ENCODE data around the gene C3orf52.

Gene C3orf52

DNA sequence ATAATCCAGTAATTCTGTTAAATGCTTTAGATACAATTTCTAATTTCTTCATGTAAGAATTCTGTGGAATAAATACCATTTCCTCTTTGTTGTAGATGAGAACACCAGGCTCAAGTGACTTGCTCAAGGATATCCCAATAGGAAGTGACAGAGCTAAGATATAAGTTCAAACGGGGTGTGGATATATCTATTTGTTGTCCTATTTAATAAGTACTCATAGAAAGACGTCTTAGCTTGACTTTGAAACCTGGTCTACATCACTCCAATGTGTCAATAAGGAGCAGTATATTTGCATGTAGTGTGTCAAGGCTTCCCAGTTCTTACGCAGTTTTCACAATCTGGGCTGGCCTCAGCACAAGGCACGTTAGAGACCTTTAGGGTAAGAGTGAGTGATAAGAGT, 51.6 kb downstream of the C3orf52 start:
- no peak for DNase-seq

DNA sequence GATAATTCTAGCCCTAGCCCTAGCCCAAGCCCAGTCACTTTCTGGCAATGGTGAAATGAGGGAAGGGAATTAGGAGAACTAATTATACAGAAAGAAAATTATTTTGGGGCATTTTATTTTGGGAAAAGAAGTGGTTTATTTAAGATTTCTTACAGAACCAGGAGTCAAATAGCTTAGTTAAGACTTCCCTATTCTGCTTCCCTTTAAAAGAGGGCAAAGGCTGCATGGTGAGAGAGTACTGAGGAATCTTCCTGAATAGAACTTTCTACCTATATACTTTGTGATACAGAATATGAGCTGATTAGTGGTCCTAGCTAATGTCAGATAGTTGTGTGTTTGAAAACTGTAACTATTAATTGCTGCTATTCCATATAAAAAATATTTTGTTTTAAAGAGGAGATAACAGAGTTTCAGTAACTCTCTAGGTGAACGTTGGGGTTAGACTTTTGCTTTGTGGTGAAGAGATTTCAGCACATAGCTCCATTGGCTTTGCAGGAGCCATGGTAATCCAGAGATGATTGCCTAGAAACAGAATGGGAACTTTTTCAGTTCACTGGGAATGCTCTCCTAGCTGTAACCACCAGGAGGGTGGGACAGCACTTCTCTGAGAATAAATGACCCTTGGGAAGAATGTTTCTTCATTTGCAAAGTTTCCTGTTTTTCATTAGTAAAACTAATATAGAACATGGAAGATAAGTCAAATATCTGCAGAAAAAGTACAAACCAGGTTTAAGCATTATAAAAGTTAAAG, 52.2 kb downstream of the C3orf52 start:
- DNase-seq: no peak

DNA sequence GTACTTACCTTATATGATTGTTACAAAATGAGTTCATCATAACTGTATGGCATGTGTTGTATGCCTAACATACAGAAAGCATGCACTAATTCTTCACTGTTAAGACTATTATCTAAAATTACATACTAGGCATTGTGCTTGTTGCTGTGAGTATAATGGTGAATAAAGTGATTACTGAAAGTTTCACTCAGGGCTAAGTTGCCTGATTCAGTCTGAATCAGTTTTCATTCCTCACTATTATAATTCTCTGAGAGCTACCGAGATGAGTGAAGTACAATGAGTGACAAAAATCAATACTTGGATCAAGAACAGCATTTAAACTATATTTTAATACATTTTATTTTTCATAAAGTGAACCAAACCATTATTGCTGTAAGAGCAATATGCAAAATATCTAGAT, 54.4 kb downstream of the C3orf52 start:
- DNase-seq: no peak

DNA sequence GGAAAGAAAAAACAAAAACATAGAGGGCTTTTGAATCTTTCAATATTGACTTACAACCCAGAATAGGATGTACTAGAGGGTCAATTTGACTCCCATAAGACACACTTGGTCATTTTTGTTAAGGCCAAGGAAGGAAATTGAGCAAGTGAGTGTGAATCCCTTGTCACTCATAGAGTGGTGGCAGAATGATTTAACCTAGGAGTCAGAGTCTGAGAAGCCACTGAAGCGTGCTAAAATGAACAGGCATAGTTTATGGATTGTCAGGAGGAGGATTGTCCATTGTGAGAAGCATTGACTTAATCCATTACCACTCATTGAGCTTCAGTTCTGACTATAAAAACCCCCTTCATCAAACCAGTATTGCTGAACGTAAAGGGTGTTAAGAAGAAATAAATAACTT, 55.1 kb downstream of the C3orf52 start:
- DNase-seq: no peak

DNA sequence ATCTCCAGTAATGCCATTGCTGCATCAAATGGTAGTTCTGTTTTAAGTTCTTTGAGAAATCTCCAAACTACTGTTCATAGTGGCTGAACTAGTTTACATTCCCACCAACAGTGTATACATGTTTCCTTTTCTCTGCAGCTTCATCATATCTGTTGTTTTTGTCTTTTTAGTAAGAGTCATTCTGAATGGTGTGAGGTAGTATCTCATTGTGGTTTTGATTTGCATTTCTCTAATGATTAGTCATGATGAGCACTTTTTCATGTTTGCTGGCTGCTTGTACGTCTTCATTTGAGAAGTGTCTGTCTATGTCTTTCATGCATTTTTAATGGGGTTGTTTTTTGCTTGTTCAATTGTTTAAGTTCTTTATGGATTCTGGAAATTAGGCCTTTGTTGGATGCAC, 57.1 kb downstream of the C3orf52 start:
- DNase-seq: no peak

DNA sequence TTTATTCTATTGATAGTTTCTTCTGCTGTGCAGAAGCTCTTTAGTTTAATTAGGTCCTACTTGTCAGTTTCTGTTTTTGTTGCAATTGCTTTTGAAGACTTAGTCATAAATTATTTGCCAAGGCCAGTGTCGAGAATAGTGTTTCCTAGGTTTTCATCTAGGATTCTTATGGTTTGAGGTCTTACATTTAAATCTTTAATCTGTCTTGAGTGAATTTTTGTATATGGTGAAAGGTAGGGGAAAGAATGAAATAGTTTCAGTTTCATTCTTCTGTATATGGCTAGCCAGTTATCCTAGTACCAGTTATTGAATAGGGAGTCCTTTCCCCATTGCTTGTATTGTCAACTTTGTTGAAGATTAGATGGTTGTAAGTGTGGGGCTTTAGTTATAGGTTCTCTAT, 57.5 kb downstream of the C3orf52 start:
- no peak for DNase-seq

DNA sequence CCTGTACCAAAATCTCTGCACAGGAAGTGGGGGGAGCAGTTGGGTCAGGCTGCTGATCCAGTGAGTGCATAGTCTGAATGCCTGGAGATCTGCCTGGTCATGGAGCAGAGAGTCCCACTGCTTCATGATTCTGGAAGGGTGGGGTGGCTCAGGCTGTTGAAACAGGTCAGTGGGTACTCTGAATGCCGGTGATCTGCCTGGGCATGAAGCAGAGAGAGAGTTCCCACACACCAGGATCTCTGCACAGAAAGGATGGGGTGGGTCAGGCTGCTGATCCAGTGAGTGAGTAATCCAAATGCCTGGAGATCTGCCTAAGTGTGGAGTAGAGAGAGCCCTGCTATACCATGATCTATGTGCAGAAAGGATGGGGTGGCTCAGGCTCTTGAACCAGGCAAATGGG, 62.9 kb downstream of the C3orf52 start:
- no peak for DNase-seq

DNA sequence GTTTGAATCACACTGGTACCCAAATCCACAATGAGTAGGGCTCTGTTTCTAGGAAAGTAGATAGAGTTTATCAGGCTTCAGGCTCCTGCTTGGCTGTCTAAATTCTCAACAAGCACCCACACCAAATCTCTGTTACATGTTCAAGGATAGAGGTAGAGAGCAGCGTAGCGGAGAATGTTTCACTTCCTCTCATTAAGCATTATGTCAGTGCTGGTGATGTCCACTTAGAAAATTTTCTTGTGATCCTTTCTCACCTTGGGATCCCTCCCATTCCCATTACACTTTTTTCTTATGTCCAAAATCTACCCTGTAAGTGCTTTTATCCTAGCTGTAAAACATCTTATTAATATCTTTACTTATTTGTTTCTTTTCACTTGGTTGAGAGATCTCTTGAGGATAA, 81.6 kb downstream of the C3orf52 start:
- no peak for DNase-seq

Data from activated CD4-positive, alpha-beta T cell treated with anti-CD3 and anti-CD28 coated beads for 48 hours (primary cell).